ACC112 (cell line): ENCODE data around the gene ADD1.

Experiments
- H2AFZ ChIP-seq: fragments of 200-600 bp; sonication (generic); one replicate; pipeline ENCODE4 v1.6.0; 2017; ENCODE audit warnings: antibody characterized with exemption, low read length; ENCODE audit not compliant: unreplicated experiment
- H3K27ac ChIP-seq: fragments of 200-600 bp; sonication (generic); 2 replicates; pipeline ENCODE4 v1.5.1; 2014; ENCODE audit warnings: low read depth, mild to moderate bottlenecking, antibody characterized with exemption, low read length, moderate library complexity
- H3K27me3 ChIP-seq: fragments of 200-600 bp; sonication (generic); 2 replicates; pipeline ENCODE4 v1.6.1; 2014; ENCODE audit warnings: mild to moderate bottlenecking, antibody characterized with exemption, low read length, moderate library complexity, mixed read lengths; ENCODE audit not compliant: insufficient read depth
- H3K36me3 ChIP-seq: fragments of 200-600 bp; sonication (generic); 2 replicates; pipeline ENCODE4 v1.6.1; 2016; ENCODE audit warnings: mild to moderate bottlenecking, antibody characterized with exemption, low read length, moderate library complexity, mixed read lengths; ENCODE audit not compliant: insufficient read depth
- H3K4me1 ChIP-seq: fragments of 200-600 bp; sonication (generic); one replicate; pipeline ENCODE4 v1.6.1; 2016; ENCODE audit warnings: low read length, mixed read lengths; ENCODE audit not compliant: insufficient read depth, unreplicated experiment, control insufficient read depth
- H3K4me3 ChIP-seq: fragments of 200-600 bp; sonication (generic); 2 replicates; pipeline ENCODE4 v1.5.1; 2014; ENCODE audit warnings: mild to moderate bottlenecking, low read depth, low read length
- H3K79me2 ChIP-seq: fragments of 200-600 bp; sonication (generic); one replicate; pipeline ENCODE4 v1.6.0; 2016; ENCODE audit warnings: low read length; ENCODE audit not compliant: control insufficient read depth, unreplicated experiment, insufficient read depth

Gene ADD1

GRCh38 chr4:2924286-2924685 is 80.6 kb downstream of the ADD1 start:
- Histone ChIP-seq H3K4me3 (no peak overlapping the region), H3K36me3 (peaks cover 4% of the 10 kb centered on the region; the same call in 1 of the 2 replicates), H3K27me3 (no peaks in the 10 kb centered on the region), H2AFZ (no peak overlapping the region), H3K4me1 (peaks cover 6% of the 10 kb centered on the region), H3K27ac (no peak overlapping the region), H3K79me2 (peaks cover 7% of the 10 kb centered on the region)

- Histone ChIP-seq H3K79me2 (peaks cover 7% of the 10 kb centered on the region), H3K27ac (no peak overlapping the region), H3K36me3 (no peaks in the 10 kb centered on the region; the same call in 1 of the 2 replicates), H3K4me1 (peaks cover 6% of the 10 kb centered on the region), H2AFZ (no peak overlapping the region), H3K27me3 (no peaks in the 10 kb centered on the region), H3K4me3 (no peak overlapping the region)
Observed at GRCh38 chr4:2924765-2925301, 81.2 kb downstream of the ADD1 start.

GRCh38 chr4:2925496-2925895 is 81.9 kb downstream of the ADD1 start:
- Histone ChIP-seq H3K27me3 (no peaks in the 10 kb centered on the region), H3K27ac (no peak overlapping the region), H3K4me3 (no peak overlapping the region), H3K4me1 (peaks cover 6% of the 10 kb centered on the region), H3K36me3 (no peaks in the 10 kb centered on the region; the same call in 1 of the 2 replicates), H3K79me2 (peaks cover 7% of the 10 kb centered on the region), H2AFZ (no peak overlapping the region)

- no peaks in the 10 kb centered on the region; the same call in 1 of the 2 replicates for H3K36me3 ChIP-seq
- H2AFZ ChIP-seq = no peak overlapping the region
- H3K4me3 ChIP-seq = no peak overlapping the region
- H3K27ac ChIP-seq = no peak overlapping the region
- H3K79me2 ChIP-seq = peaks cover 7% of the 10 kb centered on the region
- peaks cover 6% of the 10 kb centered on the region for H3K4me1 ChIP-seq
- H3K27me3 ChIP-seq = no peaks in the 10 kb centered on the region
Observed at GRCh38 chr4:2925931-2926860, 82.6 kb downstream of the ADD1 start.

GRCh38 chr4:2927016-2927695 is 83.5 kb downstream of the ADD1 start:
- H3K36me3 ChIP-seq = no peaks in the 10 kb centered on the region; the same call in 1 of the 2 replicates
- peaks cover 6% of the 10 kb centered on the region for H3K4me1 ChIP-seq
- no peaks in the 10 kb centered on the region for H3K27me3 ChIP-seq

GRCh38 chr4:2927696-2928075 is 84.0 kb downstream of the ADD1 start:
- Histone ChIP-seq H3K4me1 (peaks cover 9% of the 10 kb centered on the region), H3K27ac (no peak overlapping the region), H3K36me3 (no peaks in the 10 kb centered on the region; the same call in 1 of the 2 replicates)

More at GRCh38 chr4:2927016-2927695, 83.5 kb downstream of the ADD1 start:
- H2AFZ ChIP-seq = no peak overlapping the region
- H3K27ac ChIP-seq = no peak overlapping the region
- no peak overlapping the region for H3K4me3 ChIP-seq
- H3K79me2 ChIP-seq = peaks cover 7% of the 10 kb centered on the region

GRCh38 chr4:2928242-2929176 is 84.9 kb downstream of the ADD1 start:
- Histone ChIP-seq H3K27ac (no peak overlapping the region), H3K27me3 (no peaks in the 10 kb centered on the region), H3K4me3 (no peak overlapping the region), H3K79me2 (peaks cover 14% of the 10 kb centered on the region), H3K4me1 (peaks cover 11% of the 10 kb centered on the region), H2AFZ (no peak overlapping the region), H3K36me3 (no peaks in the 10 kb centered on the region; the same call in 1 of the 2 replicates)

More at GRCh38 chr4:2927696-2928075, 84.0 kb downstream of the ADD1 start:
- Histone ChIP-seq H3K27me3 (no peaks in the 10 kb centered on the region), H2AFZ (no peak overlapping the region), H3K79me2 (peaks cover 7% of the 10 kb centered on the region), H3K4me3 (no peak overlapping the region)

GRCh38 chr4:2929469-2929868 is 85.8 kb downstream of the ADD1 start:
- H2AFZ ChIP-seq = no peak overlapping the region
- peaks cover 11% of the 10 kb centered on the region for H3K4me1 ChIP-seq
- no peaks in the 10 kb centered on the region; the same call in 1 of the 2 replicates for H3K36me3 ChIP-seq
- H3K4me3 ChIP-seq = no peak overlapping the region
- H3K27me3 ChIP-seq = no peaks in the 10 kb centered on the region
- H3K27ac ChIP-seq = no peak overlapping the region
- peaks cover 16% of the 10 kb centered on the region for H3K79me2 ChIP-seq

- Histone ChIP-seq H3K27me3 (no peaks in the 10 kb centered on the region), H3K36me3 (no peaks in the 10 kb centered on the region; the same call in 1 of the 2 replicates), H3K4me1 (peaks cover 11% of the 10 kb centered on the region), H3K27ac (no peak overlapping the region), H3K79me2 (peaks cover 16% of the 10 kb centered on the region), H3K4me3 (no peak overlapping the region), H2AFZ (no peak overlapping the region)
Observed at GRCh38 chr4:2930135-2930757, 86.6 kb downstream of the ADD1 start.
